B cell (primary cell): ENCODE measurements around the gene THBS4. TPM values are rescaled to one million over a fixed set of nuclear protein-coding genes. Genes with fewer than 3 reads are reported as not detected.

ENCODE experiments used
- ATAC-seq: fragments of 200-7000 bp; cut with Tn5 transposase; one replicate; pipeline ENCODE4 v1.10.0; 2021; ENCODE audit warnings: low read depth, mild to moderate bottlenecking, moderate number of reproducible peaks, moderate library complexity
- CTCF ChIA-PET: fragments of 350-600 bp; sonication (Branson Sonifier 250); formaldehyde crosslinking; loops from one replicate; lab custom pipeline; 2021; ENCODE audit warnings: antibody characterized with exemption, inconsistent platforms; lab: Charles Lee
- POLR2A ChIA-PET: fragments of 350-600 bp; sonication (Branson Sonifier 250); formaldehyde crosslinking; loops from one replicate; lab custom pipeline; 2021; ENCODE audit warnings: antibody characterized with exemption; lab: Charles Lee
- DNase-seq: peaks from one replicate; pipeline ENCODE4 v3.0.0; 2013
- H2AFZ ChIP-seq: 2 replicates; pipeline ENCODE4 v1.6.1; 2012; ENCODE audit warnings: mild to moderate bottlenecking, low read depth, low read length; ENCODE audit not compliant: insufficient read depth, poor library complexity, severe bottlenecking
- H3K27ac ChIP-seq, 2 donors: 1 replicate in 1 of 2; 2 replicates in 1 of 2; pipeline ENCODE4 v1.5.1; 2012 to 2013; ENCODE audit warnings: low read length in 2 of 2, mild to moderate bottlenecking in 2 of 2, moderate library complexity in 1 of 2
- H3K27me3 ChIP-seq, 4 experiments: fragments of 200-600 bp in 1 of 4; sonication (generic) in 1 of 4; replicated peaks in 1 of 4; 1 replicate in 2 of 4; 2 replicates in 2 of 4; pipeline versions ENCODE4 v1.6.1 to v1.7.0; 2013 to 2016; ENCODE audit warnings: low read length in 3 of 4, mild to moderate bottlenecking in 2 of 4, mixed read lengths in 1 of 4, moderate library complexity in 1 of 4; ENCODE audit not compliant: insufficient read depth in 4 of 4, control insufficient read depth in 3 of 4; ENCODE audit errors: control extremely low read depth in 1 of 4
- H3K36me3 ChIP-seq, 2 experiments: replicated peaks in 1 of 2; 1 replicate in 1 of 2; 2 replicates in 1 of 2; pipeline versions ENCODE4 v1.6.1 to v1.7.1; 2013; ENCODE audit warnings: low read length in 1 of 2; ENCODE audit not compliant: insufficient read depth in 2 of 2, control insufficient read depth in 1 of 2; ENCODE audit errors: control extremely low read depth in 1 of 2, extremely low read depth in 1 of 2
- H3K4me1 ChIP-seq, 2 donors: fragments of 200-600 bp in 1 of 2; sonication (generic) in 1 of 2; 1 replicate in 1 of 2; 2 replicates in 1 of 2; pipeline versions ENCODE4 v1.5.1 to v1.6.1; 2013 to 2017; ENCODE audit warnings: low read length in 2 of 2; ENCODE audit not compliant: control insufficient read depth in 2 of 2, insufficient read depth in 2 of 2
- H3K4me2 ChIP-seq: replicated peaks from 2 replicates; pipeline ENCODE3; 2012; ENCODE audit warnings: mild to moderate bottlenecking, low read depth, low read length; ENCODE audit not compliant: poor library complexity, severe bottlenecking
- H3K4me3 ChIP-seq, 5 experiments: fragments of 200-600 bp in 1 of 5; sonication (generic) in 1 of 5; 1 replicate in 3 of 5; 2 replicates in 2 of 5; pipeline versions ENCODE4 v1.5.1 to v1.7.0; 2011 to 2016; ENCODE audit warnings: low read length in 4 of 5, mild to moderate bottlenecking in 4 of 5, low read depth in 2 of 5, control low read depth in 1 of 5, moderate library complexity in 1 of 5; ENCODE audit not compliant: insufficient read depth in 1 of 5; ENCODE audit errors: control extremely low read depth in 1 of 5, extremely low read depth in 1 of 5
- H3K79me2 ChIP-seq: fragments of 200-600 bp; sonication (generic); one replicate; pipeline ENCODE4 v1.6.0; 2016; ENCODE audit warnings: low read length; ENCODE audit not compliant: control insufficient read depth, insufficient read depth
- H3K9ac ChIP-seq: fragments of 200-600 bp; sonication (generic); 2 replicates; pipeline ENCODE4 v1.6.1; 2017; ENCODE audit warnings: mild to moderate bottlenecking, low read length, moderate library complexity
- H3K9me3 ChIP-seq, 3 donors: one replicate each; pipeline versions ENCODE4 v1.6.1 to v1.7.1; 2013; ENCODE audit warnings: low read length in 2 of 3; ENCODE audit not compliant: control insufficient read depth in 2 of 3, insufficient read depth in 1 of 3; ENCODE audit errors: control extremely low read depth in 1 of 3
- H4K20me1 ChIP-seq: 2 replicates; pipeline ENCODE4 v1.6.0; 2012; ENCODE audit warnings: mild to moderate bottlenecking, low read length; ENCODE audit not compliant: insufficient read depth, control insufficient read depth, poor library complexity, severe bottlenecking
- H3K27ac Mint-ChIP-seq: one replicate; pipeline ENCODE4 v1.8.0; 2021; ENCODE audit warnings: mixed read lengths
- H3K27me3 Mint-ChIP-seq: one replicate; pipeline ENCODE4 v1.8.0; 2021; ENCODE audit warnings: mixed read lengths
- H3K4me1 Mint-ChIP-seq: one replicate; pipeline ENCODE4 v1.8.0; 2021; ENCODE audit warnings: mixed read lengths
- H3K4me3 Mint-ChIP-seq: one replicate; pipeline ENCODE4 v1.8.0; 2021; ENCODE audit warnings: mixed read lengths
- H3K9me3 Mint-ChIP-seq: one replicate; pipeline ENCODE4 v1.8.0; 2022; ENCODE audit warnings: mixed read lengths; ENCODE audit not compliant: insufficient read depth
- EZH2 ChIP-seq: IDR thresholded peaks from 2 replicates; pipeline ENCODE4 v1.6.1; 2012; ENCODE audit warnings: borderline replicate concordance, low read depth, mild to moderate bottlenecking, moderate library complexity, low read length; ENCODE audit not compliant: insufficient read depth, poor library complexity, severe bottlenecking
- WGBS: methylation state at CpG from one replicate; pipeline ENCODE4 v1.1.5; 2013; ENCODE audit warnings: missing lambda C conversion rate; ENCODE audit not compliant: insufficient coverage; 5-methylcytosine and 5-hydroxymethylcytosine counted together
- intact Hi-C: fragments of 100-400 bp; cut with micrococcal nuclease; formaldehyde crosslinking; loops from one replicate; pipeline ENCODE4 v1.10.0; 2022
- polyA plus RNA-seq: library from polyadenylated mRNA; depleted of rRNA; stranded (reverse); fragments of >200 nt; gene quantifications from 2 replicates; pipeline ENCODE4 v1.2.3, GENCODE V29; 2012
- total RNA-seq, 2 donors: library from RNA; stranded (reverse); fragments of 120-200 nt in 1 of 2; gene quantifications; 1 replicate in 1 of 2; 2 replicates in 1 of 2; pipeline versions ENCODE4 v1.2.3 to v1.2.4, GENCODE V29; 2013 to 2022
- TF ChIP-seq, protein P1 (sequence below): fragments of 200-600 bp; IDR thresholded peaks from one replicate; pipeline ENCODE4 v1.8.0; 2022; ENCODE audit warnings: antibody characterized with exemption, mild to moderate bottlenecking

Gene THBS4
- total and polyA plus RNA-seq, 2 donors (not counting 1 experiment from before 2014, with no cell fraction given), result 0.49 to 0.57 TPM

DNA sequence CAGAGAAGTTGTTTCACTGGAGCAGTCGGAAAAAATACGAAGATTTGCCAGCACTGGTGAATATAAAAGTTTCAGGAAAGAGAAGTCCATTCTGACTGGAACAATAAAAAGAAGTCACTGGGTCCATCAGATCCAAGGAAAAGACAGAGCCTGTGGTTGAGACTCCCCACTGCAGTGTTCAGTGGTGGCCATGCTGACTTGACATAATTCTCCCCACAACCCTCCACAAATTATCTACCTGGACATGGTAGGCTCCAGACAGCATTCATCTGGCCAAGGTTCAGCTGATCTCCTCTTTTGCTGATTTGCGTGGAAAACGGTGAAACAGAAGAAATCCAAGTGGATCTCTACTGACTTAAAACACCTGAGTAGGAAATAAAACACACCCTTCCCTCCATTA lies 8.0 kb downstream of the THBS4 start:
- peaks cover 0 to 20% (median 4%) of the 10 kb centered on the region in 4 experiments for H3K27me3 ChIP-seq
- Mint-ChIP-seq H3K27ac (no peak overlapping the region), H3K4me3 (no peak overlapping the region), H3K27me3 (peaks cover 47% of the 10 kb centered on the region), H3K4me1 (no peaks in the 10 kb centered on the region), H3K9me3 (no peaks in the 10 kb centered on the region)
- no peaks in the 10 kb centered on the region for H3K9me3 ChIP-seq
- H2AFZ ChIP-seq, result no peak overlapping the region
- no peak overlapping the region for H3K9ac ChIP-seq
- intact Hi-C loops, result no loop called here
- no peaks in the 10 kb centered on the region for H3K36me3 ChIP-seq
- no peak for TF ChIP-seq EZH2
- TF ChIP-seq, protein P1, sequence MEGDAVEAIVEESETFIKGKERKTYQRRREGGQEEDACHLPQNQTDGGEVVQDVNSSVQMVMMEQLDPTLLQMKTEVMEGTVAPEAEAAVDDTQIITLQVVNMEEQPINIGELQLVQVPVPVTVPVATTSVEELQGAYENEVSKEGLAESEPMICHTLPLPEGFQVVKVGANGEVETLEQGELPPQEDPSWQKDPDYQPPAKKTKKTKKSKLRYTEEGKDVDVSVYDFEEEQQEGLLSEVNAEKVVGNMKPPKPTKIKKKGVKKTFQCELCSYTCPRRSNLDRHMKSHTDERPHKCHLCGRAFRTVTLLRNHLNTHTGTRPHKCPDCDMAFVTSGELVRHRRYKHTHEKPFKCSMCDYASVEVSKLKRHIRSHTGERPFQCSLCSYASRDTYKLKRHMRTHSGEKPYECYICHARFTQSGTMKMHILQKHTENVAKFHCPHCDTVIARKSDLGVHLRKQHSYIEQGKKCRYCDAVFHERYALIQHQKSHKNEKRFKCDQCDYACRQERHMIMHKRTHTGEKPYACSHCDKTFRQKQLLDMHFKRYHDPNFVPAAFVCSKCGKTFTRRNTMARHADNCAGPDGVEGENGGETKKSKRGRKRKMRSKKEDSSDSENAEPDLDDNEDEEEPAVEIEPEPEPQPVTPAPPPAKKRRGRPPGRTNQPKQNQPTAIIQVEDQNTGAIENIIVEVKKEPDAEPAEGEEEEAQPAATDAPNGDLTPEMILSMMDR, result no peak
- ATAC-seq (no peak), DNase-seq (no peak)
- no peaks in the 10 kb centered on the region for H4K20me1 ChIP-seq
- H3K4me1 ChIP-seq, result no peaks in the 10 kb centered on the region
- 100% methylated on average over 2 of the region's 4 CpGs for WGBS
- no peak overlapping the region for H3K27ac ChIP-seq
- ChIA-PET CTCF (no interaction called here), POLR2A (no interaction called here)
- H3K4me2 ChIP-seq, result no peak overlapping the region
- H3K4me3 ChIP-seq, result no peak overlapping the region
- H3K79me2 ChIP-seq, result no peaks in the 10 kb centered on the region

DNA sequence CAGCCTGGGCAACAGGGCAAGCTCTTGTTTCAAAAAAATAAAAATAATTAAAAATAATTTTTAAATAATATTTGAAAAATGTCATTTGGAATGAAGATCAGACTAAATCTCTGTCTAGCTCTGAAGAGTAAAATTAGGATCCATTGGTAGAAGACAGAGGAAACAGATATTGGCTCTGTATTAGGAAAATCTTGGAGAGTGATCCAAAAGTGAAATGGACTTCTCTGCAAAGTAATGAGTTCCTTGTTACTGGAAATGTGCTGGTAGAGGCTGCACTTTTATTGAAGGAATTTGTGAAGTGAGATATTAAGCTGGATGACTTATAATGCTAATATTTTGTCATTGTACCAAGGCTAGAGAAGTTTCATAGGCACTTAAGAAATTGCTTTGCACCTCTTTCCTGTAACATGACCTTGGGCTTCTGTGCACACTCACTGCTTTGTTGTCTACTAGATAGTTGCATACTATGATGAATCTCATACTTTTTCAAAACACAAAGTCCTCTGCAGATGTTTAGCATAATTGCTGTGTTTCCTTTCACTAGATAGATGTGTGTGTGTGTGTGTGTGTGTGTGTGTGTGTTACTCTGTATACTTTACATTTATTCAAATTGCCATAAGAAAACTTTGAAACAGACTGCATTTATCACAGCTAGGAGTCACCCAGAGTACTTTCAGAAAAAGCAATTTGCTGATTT lies 13.1 kb downstream of the THBS4 start:
- H3K27me3 ChIP-seq, result peaks cover 0 to 6% (median 3%) of the 10 kb centered on the region in 4 experiments
- no peak for DNase-seq
- no peak overlapping the region for H3K4me3 ChIP-seq
- no peak overlapping the region for H3K4me3 Mint-ChIP-seq
- no peak for TF ChIP-seq EZH2
- TF ChIP-seq, protein P1, result no peak
- no peak overlapping the region for H3K27ac Mint-ChIP-seq
- H3K9me3 ChIP-seq, result no peaks in the 10 kb centered on the region
- H4K20me1 ChIP-seq, result no peaks in the 10 kb centered on the region
- no peaks in the 10 kb centered on the region for H3K79me2 ChIP-seq
- CTCF ChIA-PET, result no interaction called here
- peaks cover 38% of the 10 kb centered on the region for H3K27me3 Mint-ChIP-seq
- no peak overlapping the region for H3K4me2 ChIP-seq
- H2AFZ ChIP-seq, result no peak overlapping the region
- intact Hi-C loops, result no loop called here
- H3K36me3 ChIP-seq, result no peaks in the 10 kb centered on the region
- POLR2A ChIA-PET, result no interaction called here
- no peak for ATAC-seq
- no peak overlapping the region for H3K27ac ChIP-seq
- H3K4me1 ChIP-seq, result no peaks in the 10 kb centered on the region
- H3K9ac ChIP-seq, result no peak overlapping the region
- H3K9me3 Mint-ChIP-seq, result no peaks in the 10 kb centered on the region
- no peaks in the 10 kb centered on the region for H3K4me1 Mint-ChIP-seq
